Skeletal muscle satellite cell (primary cell): ENCODE results near the gene ARID1B.

Experiments
- H3K27me3 ChIP-seq: 2 replicates; pipeline ENCODE4 v1.7.0; 2013; ENCODE audit warnings: low read length; ENCODE audit not compliant: control insufficient read depth, insufficient read depth
- H3K36me3 ChIP-seq: 2 replicates; pipeline ENCODE4 v1.7.0; 2013; ENCODE audit warnings: mild to moderate bottlenecking, control low read depth, low read length; ENCODE audit not compliant: insufficient read depth
- H3K4me1 ChIP-seq: 2 replicates; pipeline ENCODE4 v1.7.0; 2013; ENCODE audit warnings: low read length; ENCODE audit not compliant: control insufficient read depth, insufficient read depth
- H3K4me2 ChIP-seq: 2 replicates; pipeline ENCODE4 v1.7.0; 2013; ENCODE audit warnings: mild to moderate bottlenecking, low read length
- H3K4me3 ChIP-seq: 2 replicates; pipeline ENCODE4 v1.7.0; 2013; ENCODE audit warnings: low read length
- H3K9ac ChIP-seq: 2 replicates; pipeline ENCODE4 v1.7.0; 2013; ENCODE audit warnings: mild to moderate bottlenecking, low read depth, low read length, moderate library complexity
- H3K9me3 ChIP-seq: replicated peaks from 2 replicates; pipeline ENCODE4 v1.7.0; 2013; ENCODE audit warnings: mild to moderate bottlenecking, control low read depth, low read length

Gene ARID1B

DNA sequence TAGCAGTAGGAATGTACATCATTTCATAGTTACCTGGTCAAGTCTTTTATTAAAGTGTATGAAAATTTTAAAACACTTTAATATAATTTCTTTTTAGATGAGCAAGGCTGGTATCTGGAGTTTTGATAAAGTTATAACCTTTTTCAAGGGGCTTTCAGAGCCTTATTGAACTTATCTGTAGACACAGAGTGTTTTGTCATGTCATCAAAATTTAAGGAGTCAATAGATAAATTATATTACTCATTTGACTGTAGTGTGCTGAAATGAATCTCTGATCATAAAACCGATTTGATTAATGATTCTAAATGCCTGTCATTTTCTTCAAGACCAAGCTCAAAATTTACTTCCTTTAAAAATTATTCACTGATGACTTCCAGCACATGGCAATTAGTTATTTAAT, 125.6 kb downstream of the ARID1B start:
- H3K9me3 ChIP-seq, result no peaks in the 10 kb centered on the region
- H3K4me3 ChIP-seq, result no peak overlapping the region
- H3K36me3 ChIP-seq, result no peaks in the 10 kb centered on the region
- H3K27me3 ChIP-seq, result no peaks in the 10 kb centered on the region
- no peak overlapping the region for H3K9ac ChIP-seq
- H3K4me1 ChIP-seq, result peaks cover 4% of the 10 kb centered on the region
- H3K4me2 ChIP-seq, result no peak overlapping the region

- H3K4me3 ChIP-seq, result no peak overlapping the region
- H3K4me2 ChIP-seq, result no peak overlapping the region
- H3K9ac ChIP-seq, result no peak overlapping the region
- H3K27me3 ChIP-seq, result no peaks in the 10 kb centered on the region
- H3K9me3 ChIP-seq, result no peaks in the 10 kb centered on the region
- H3K36me3 ChIP-seq, result no peaks in the 10 kb centered on the region
- H3K4me1 ChIP-seq, result peaks cover 4% of the 10 kb centered on the region
These were observed 127.2 kb downstream of the ARID1B start for GRCh38 chr6:156904176-156904967.

GRCh38 chr6:156905801-156906200, 128.6 kb downstream of the ARID1B start:
- no peak overlapping the region for H3K4me3 ChIP-seq
- H3K36me3 ChIP-seq, result no peaks in the 10 kb centered on the region
- no peak overlapping the region for H3K9ac ChIP-seq
- no peaks in the 10 kb centered on the region for H3K9me3 ChIP-seq
- H3K4me2 ChIP-seq, result no peak overlapping the region
- H3K27me3 ChIP-seq, result no peaks in the 10 kb centered on the region
- H3K4me1 ChIP-seq, result peaks cover 4% of the 10 kb centered on the region

GRCh38 chr6:156906451-156906850, 129.3 kb downstream of the ARID1B start:
- no peak overlapping the region for H3K4me2 ChIP-seq
- no peaks in the 10 kb centered on the region for H3K27me3 ChIP-seq
- H3K4me1 ChIP-seq, result peaks cover 3% of the 10 kb centered on the region
- no peaks in the 10 kb centered on the region for H3K36me3 ChIP-seq
- no peaks in the 10 kb centered on the region for H3K9me3 ChIP-seq
- no peak overlapping the region for H3K9ac ChIP-seq
- H3K4me3 ChIP-seq, result no peak overlapping the region

DNA sequence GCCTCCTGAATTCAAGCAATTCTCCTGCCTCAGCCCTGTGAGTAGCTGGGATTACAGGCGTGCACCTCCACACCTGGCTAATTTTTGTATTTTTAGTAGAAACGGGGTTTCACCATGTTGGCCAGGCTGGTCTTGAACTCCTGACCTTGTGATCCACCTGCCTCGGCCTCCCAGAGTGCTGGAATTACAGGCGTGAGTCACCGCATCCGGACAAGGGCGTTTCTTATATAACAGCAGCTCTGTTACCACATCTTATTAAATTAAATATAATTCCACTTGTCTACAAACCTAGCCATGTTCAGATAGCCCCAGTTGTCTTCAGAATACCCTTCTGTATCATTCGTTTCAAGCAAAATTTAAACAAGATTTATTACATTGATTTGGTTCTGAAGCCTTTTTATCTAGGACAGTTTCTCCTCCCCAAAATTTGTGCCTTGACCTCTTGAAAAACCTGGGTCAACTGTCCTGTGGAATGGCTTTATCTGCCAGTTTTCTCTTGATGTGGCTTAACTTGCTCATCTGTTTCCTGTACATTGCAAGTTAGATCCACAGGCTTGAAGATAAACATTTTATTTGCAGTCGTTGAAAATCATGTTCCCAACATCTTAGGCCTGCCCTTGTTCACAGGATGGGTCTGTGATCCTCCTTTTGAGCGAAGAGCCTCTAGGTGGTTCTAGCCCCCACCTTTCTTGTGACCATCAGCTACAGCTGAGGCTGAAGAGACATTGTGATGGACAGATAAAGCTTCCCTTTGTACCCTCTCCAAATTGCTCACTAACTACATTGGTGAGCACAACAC, 132.2 kb downstream of the ARID1B start:
- Histone ChIP-seq H3K4me3 (no peak overlapping the region), H3K36me3 (no peaks in the 10 kb centered on the region), H3K4me2 (no peak overlapping the region), H3K9me3 (no peaks in the 10 kb centered on the region), H3K9ac (no peak overlapping the region), H3K27me3 (no peaks in the 10 kb centered on the region), H3K4me1 (peaks cover 2% of the 10 kb centered on the region)

DNA sequence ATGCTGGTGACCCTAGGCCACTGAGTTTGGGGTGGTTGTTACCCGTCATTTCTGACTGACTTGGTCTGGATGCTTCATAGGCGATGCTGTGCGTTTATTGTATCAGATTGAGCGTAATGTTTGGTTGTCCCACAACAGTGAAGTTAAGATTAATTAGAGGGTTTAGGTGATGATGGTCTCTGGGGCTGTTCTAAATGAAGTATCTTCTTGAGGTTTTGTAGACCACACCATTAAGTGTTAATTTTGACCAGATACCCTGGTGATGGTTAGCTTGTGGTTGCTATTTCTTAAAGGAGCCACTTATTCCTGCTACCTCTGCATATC, 132.8 kb downstream of the ARID1B start:
- peaks cover 2% of the 10 kb centered on the region for H3K4me1 ChIP-seq
- no peak overlapping the region for H3K4me2 ChIP-seq
- H3K4me3 ChIP-seq, result no peak overlapping the region
- no peaks in the 10 kb centered on the region for H3K36me3 ChIP-seq
- H3K9ac ChIP-seq, result no peak overlapping the region
- H3K9me3 ChIP-seq, result no peaks in the 10 kb centered on the region
- no peaks in the 10 kb centered on the region for H3K27me3 ChIP-seq

DNA sequence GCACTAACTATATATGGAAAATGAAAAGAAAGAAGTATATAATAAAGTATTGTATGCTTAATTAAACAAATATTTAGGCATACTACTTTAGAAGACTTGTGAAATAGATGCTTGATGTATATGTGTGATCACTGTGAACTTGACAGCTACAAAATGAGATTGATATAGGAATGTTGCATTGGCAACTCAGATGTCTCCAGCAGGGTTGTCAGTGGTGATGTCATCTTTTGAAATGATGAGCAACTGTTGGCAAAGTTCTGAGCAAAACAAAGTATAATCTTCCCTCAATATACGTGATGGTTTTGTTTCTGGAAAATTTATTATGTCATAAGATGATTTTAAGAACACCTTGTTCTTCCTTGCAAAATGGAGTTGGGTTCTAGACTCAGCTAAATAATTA, 133.8 kb downstream of the ARID1B start:
- no peaks in the 10 kb centered on the region for H3K27me3 ChIP-seq
- no peaks in the 10 kb centered on the region for H3K36me3 ChIP-seq
- H3K9ac ChIP-seq, result no peak overlapping the region
- H3K4me1 ChIP-seq, result peaks cover 2% of the 10 kb centered on the region
- no peak overlapping the region for H3K4me2 ChIP-seq
- H3K9me3 ChIP-seq, result no peaks in the 10 kb centered on the region
- no peak overlapping the region for H3K4me3 ChIP-seq

- Histone ChIP-seq H3K36me3 (no peaks in the 10 kb centered on the region), H3K4me1 (peaks cover 2% of the 10 kb centered on the region), H3K9ac (no peak overlapping the region), H3K27me3 (no peaks in the 10 kb centered on the region), H3K9me3 (no peaks in the 10 kb centered on the region), H3K4me3 (no peak overlapping the region), H3K4me2 (no peak overlapping the region)
These were observed 134.4 kb downstream of the ARID1B start for GRCh38 chr6:156911581-156911980.

GRCh38 chr6:156912431-156912830, 135.3 kb downstream of the ARID1B start:
- Histone ChIP-seq H3K4me3 (no peak overlapping the region), H3K9ac (no peak overlapping the region), H3K36me3 (no peaks in the 10 kb centered on the region), H3K9me3 (no peaks in the 10 kb centered on the region), H3K4me2 (no peak overlapping the region), H3K27me3 (no peaks in the 10 kb centered on the region), H3K4me1 (peaks cover 2% of the 10 kb centered on the region)

- no peak overlapping the region for H3K4me3 ChIP-seq
- H3K4me2 ChIP-seq, result no peak overlapping the region
- H3K36me3 ChIP-seq, result no peaks in the 10 kb centered on the region
- no peak overlapping the region for H3K9ac ChIP-seq
- no peaks in the 10 kb centered on the region for H3K9me3 ChIP-seq
- H3K4me1 ChIP-seq, result peaks cover 2% of the 10 kb centered on the region
- no peaks in the 10 kb centered on the region for H3K27me3 ChIP-seq
These were observed 137.0 kb downstream of the ARID1B start for GRCh38 chr6:156914181-156914580.

DNA sequence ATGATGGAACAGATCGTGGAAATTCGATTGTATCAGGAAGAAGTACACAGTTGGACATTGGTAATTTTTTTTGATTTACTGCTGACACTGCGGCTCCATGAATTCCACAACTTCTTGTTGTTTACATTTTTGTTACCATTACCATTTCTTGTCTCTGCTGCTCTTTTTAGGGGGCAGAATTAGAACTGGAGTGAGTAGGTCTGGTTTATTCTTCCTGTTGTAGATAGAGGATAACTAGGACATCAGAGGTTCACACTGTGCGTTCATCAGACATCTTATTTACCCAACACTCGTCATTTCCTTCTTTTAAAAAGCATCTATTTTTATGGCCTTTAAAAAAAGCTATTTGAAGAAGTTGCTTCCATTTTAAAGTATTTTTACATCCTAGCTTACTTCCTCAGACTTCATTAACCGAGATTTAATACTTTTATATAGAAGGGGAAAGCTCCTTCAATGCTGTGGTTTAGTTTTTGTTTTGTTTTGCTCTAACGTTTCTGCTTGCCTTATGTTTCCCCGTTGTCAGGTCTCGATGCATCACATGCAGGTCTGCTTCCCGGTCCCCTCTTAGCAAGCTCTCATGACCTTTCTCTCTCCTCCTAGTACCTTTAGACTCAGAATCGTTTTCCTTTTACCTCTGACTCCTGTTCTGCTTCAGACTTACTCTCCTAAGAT, 139.1 kb downstream of the ARID1B start:
- Histone ChIP-seq H3K9ac (no peak overlapping the region), H3K9me3 (no peaks in the 10 kb centered on the region), H3K36me3 (no peaks in the 10 kb centered on the region), H3K4me2 (no peak overlapping the region), H3K27me3 (no peaks in the 10 kb centered on the region), H3K4me1 (peaks cover 1% of the 10 kb centered on the region), H3K4me3 (no peak overlapping the region)
